HG03378 (cell line): Measurements from ENCODE around the gene MRPS9.

Experiments used
- ATAC-seq: cut with Tn5 transposase; IDR thresholded peaks from one replicate; pipeline ENCODE4 v1.9.1; 2021; ENCODE audit warnings: mild to moderate bottlenecking, moderate library complexity; ENCODE audit not compliant: unreplicated experiment

The MRPS9 gene

GRCh38 chr2:105118960-105119359, 81.1 kb downstream of the MRPS9 start:
- ATAC-seq, result no peak

- ATAC-seq, result no peak
Measured at GRCh38 chr2:105121434-105121833, 83.6 kb downstream of the MRPS9 start.

GRCh38 chr2:105125428-105125827, 87.6 kb downstream of the MRPS9 start:
- ATAC-seq, result no peak

- no peak for ATAC-seq
Measured at GRCh38 chr2:105125920-105126319, 88.1 kb downstream of the MRPS9 start.

- ATAC-seq, result no peak
Measured at GRCh38 chr2:105126336-105126735, 88.5 kb downstream of the MRPS9 start.

GRCh38 chr2:105127289-105127915, 89.5 kb downstream of the MRPS9 start:
- ATAC-seq, result no peak

GRCh38 chr2:105129722-105130232, 91.9 kb downstream of the MRPS9 start:
- peak; percentile 96 for ATAC-seq

GRCh38 chr2:105130546-105130945, 92.7 kb downstream of the MRPS9 start:
- ATAC-seq, result no peak

GRCh38 chr2:105134081-105134480, 96.2 kb downstream of the MRPS9 start:
- no peak for ATAC-seq

GRCh38 chr2:105135436-105135835, 97.6 kb downstream of the MRPS9 start:
- ATAC-seq, result no peak

GRCh38 chr2:105136394-105136793, 98.5 kb downstream of the MRPS9 start:
- no peak for ATAC-seq

- no peak for ATAC-seq
Measured at GRCh38 chr2:105138643-105139042, 100.8 kb downstream of the MRPS9 start.

- no peak for ATAC-seq
Measured at GRCh38 chr2:105139556-105140239, 101.8 kb downstream of the MRPS9 start.

GRCh38 chr2:105140240-105140568, 102.3 kb downstream of the MRPS9 start:
- ATAC-seq, result no peak

- no peak for ATAC-seq
Measured at GRCh38 chr2:105141099-105141614, 103.3 kb downstream of the MRPS9 start.

- no peak for ATAC-seq
Measured at GRCh38 chr2:105142239-105142638, 104.4 kb downstream of the MRPS9 start.

- no peak for ATAC-seq
Measured at GRCh38 chr2:105143094-105143466, 105.2 kb downstream of the MRPS9 start.

GRCh38 chr2:105143467-105144151, 105.7 kb downstream of the MRPS9 start:
- no peak for ATAC-seq

GRCh38 chr2:105144152-105144940, 106.5 kb downstream of the MRPS9 start:
- ATAC-seq, result no peak

- ATAC-seq, result peak; percentile 78
Measured at GRCh38 chr2:105144941-105145300, 107.1 kb downstream of the MRPS9 start.

- ATAC-seq, result no peak
Measured at GRCh38 chr2:105149272-105149671, 111.4 kb downstream of the MRPS9 start.
